ENCODE results near the gene SMPX. TPM values are rescaled to one million over a fixed set of nuclear protein-coding genes. Genes with fewer than 3 reads are reported as not detected.
"Not testable (repeated sequence)": the region's sequence is repeated elsewhere in the genome, so short reads cannot be mapped to it uniquely, and the experiment has no call there.

The SMPX gene
- polyA plus RNA-seq, 3 donors: not detected

GRCh38 chrX:21778236-21778635 lies 20.3 kb upstream of the SMPX start:
- Histone ChIP-seq H3K27me3 (ENCODE audit: control insufficient read depth in 2 of 2, insufficient read depth in 2 of 2, low read length in 2 of 2) (no peaks in the 10 kb centered on the region), H3K4me3 (replicated peaks in 1 of 3; ENCODE audit: low read depth in 2 of 3, low read length in 3 of 3) (no peak overlapping the region), H3K79me2 (ENCODE audit: insufficient read depth, low read length) (no peaks in the 10 kb centered on the region), H2AFZ (ENCODE audit: insufficient read depth, low read depth, low read length, poor library complexity, severe bottlenecking) (no peak overlapping the region), H4K20me1 (ENCODE audit: insufficient read depth, low read length) (no peaks in the 10 kb centered on the region), H3K9ac (ENCODE audit: insufficient read depth, low read length, poor library complexity, severe bottlenecking) (no peak overlapping the region), H3K9me3 (replicated peaks in 1 of 2; ENCODE audit: control insufficient read depth in 1 of 2, insufficient read depth in 1 of 2, low read length in 2 of 2) (no peaks in the 10 kb centered on the region), H3K36me3 (replicated peaks in 1 of 2; ENCODE audit: control insufficient read depth in 1 of 2, insufficient read depth in 2 of 2, low read length in 2 of 2) (no peaks in the 10 kb centered on the region), H3K4me1 (ENCODE audit: control insufficient read depth in 1 of 2, insufficient read depth in 2 of 2, low read length in 2 of 2) (no peaks in the 10 kb centered on the region), H3K4me2 (replicated peaks; ENCODE audit: extremely low read depth, low read length, poor library complexity, severe bottlenecking) (no peak overlapping the region), H3K27ac (ENCODE audit: low read depth in 1 of 2, low read length in 2 of 2) (no peak overlapping the region)
- H3K4me3 Mint-ChIP-seq: no peak overlapping the region
- H3K27ac Mint-ChIP-seq: no peak overlapping the region
- peaks cover 0 to 5% (median 0%) of the 10 kb centered on the region in 7 donors for H3K9me3 Mint-ChIP-seq
- H3K36me3 Mint-ChIP-seq: no peaks in the 10 kb centered on the region
- no peak for DNase-seq
- no CpG with 5 or more reads among the region's 1 CpG for WGBS (ENCODE audit: insufficient coverage)
- intact Hi-C loops (cut with micrococcal nuclease): no loop called here
- TF ChIP-seq CTCF (IDR thresholded peaks at IDR 0.05): no peak
- H3K4me1 Mint-ChIP-seq: no peaks in the 10 kb centered on the region
- peaks cover 0 to 3% (median 2%) of the 10 kb centered on the region in 3 donors for H3K27me3 Mint-ChIP-seq (ENCODE audit: low read depth in 3 of 3)

- H3K36me3 ChIP-seq (replicated peaks in 1 of 2; ENCODE audit: control insufficient read depth in 1 of 2, insufficient read depth in 2 of 2, low read length in 2 of 2); intact Hi-C loops (cut with micrococcal nuclease); H3K79me2 ChIP-seq (ENCODE audit: insufficient read depth, low read length); H3K27ac ChIP-seq (ENCODE audit: low read depth in 1 of 2, low read length in 2 of 2); H3K9ac ChIP-seq (ENCODE audit: insufficient read depth, low read length, poor library complexity, severe bottlenecking); H3K4me2 ChIP-seq (replicated peaks; ENCODE audit: extremely low read depth, low read length, poor library complexity, severe bottlenecking); H3K4me1 Mint-ChIP-seq; H3K9me3 Mint-ChIP-seq; H3K4me1 ChIP-seq (ENCODE audit: control insufficient read depth in 1 of 2, insufficient read depth in 2 of 2, low read length in 2 of 2); H2AFZ ChIP-seq (ENCODE audit: insufficient read depth, low read depth, low read length, poor library complexity, severe bottlenecking); H3K27me3 ChIP-seq (ENCODE audit: control insufficient read depth in 2 of 2, insufficient read depth in 2 of 2, low read length in 2 of 2); H3K4me3 Mint-ChIP-seq; H3K4me3 ChIP-seq (replicated peaks in 1 of 3; ENCODE audit: low read depth in 2 of 3, low read length in 3 of 3); H4K20me1 ChIP-seq (ENCODE audit: insufficient read depth, low read length); DNase-seq; H3K27me3 Mint-ChIP-seq (ENCODE audit: low read depth in 3 of 3); H3K9me3 ChIP-seq (replicated peaks in 1 of 2; ENCODE audit: control insufficient read depth in 1 of 2, insufficient read depth in 1 of 2, low read length in 2 of 2); H3K36me3 Mint-ChIP-seq; H3K27ac Mint-ChIP-seq: not testable (repeated sequence)
Observed at GRCh38 chrX:21775128-21775527, 17.2 kb upstream of the SMPX start.

DNA sequence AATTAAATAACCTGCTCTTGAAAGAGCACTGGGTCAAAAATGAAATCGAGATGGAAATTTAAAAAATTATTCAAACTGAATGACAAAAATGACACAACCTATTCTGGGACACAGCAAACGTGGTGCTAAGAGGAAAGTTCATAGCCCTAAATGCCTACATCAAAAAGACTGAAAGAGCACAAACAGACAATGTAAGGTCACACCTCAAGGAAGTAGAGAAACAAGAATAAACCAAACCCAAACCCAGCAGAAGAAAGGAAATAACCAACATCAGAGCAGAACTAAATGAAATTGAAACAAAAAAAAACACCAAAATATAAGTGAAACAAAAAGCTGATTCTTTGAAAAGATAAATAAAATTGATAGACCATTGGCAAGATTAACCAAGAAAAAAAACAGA lies 15.1 kb upstream of the SMPX start:
- DNase-seq; H3K79me2 ChIP-seq (ENCODE audit: insufficient read depth, low read length); H3K27ac Mint-ChIP-seq; H3K4me1 ChIP-seq (ENCODE audit: control insufficient read depth in 1 of 2, insufficient read depth in 2 of 2, low read length in 2 of 2); H3K4me1 Mint-ChIP-seq; H2AFZ ChIP-seq (ENCODE audit: insufficient read depth, low read depth, low read length, poor library complexity, severe bottlenecking); H3K36me3 ChIP-seq (replicated peaks in 1 of 2; ENCODE audit: control insufficient read depth in 1 of 2, insufficient read depth in 2 of 2, low read length in 2 of 2); H3K9ac ChIP-seq (ENCODE audit: insufficient read depth, low read length, poor library complexity, severe bottlenecking); intact Hi-C loops (cut with micrococcal nuclease); H4K20me1 ChIP-seq (ENCODE audit: insufficient read depth, low read length); H3K27ac ChIP-seq (ENCODE audit: low read depth in 1 of 2, low read length in 2 of 2); H3K36me3 Mint-ChIP-seq; H3K4me3 Mint-ChIP-seq; H3K27me3 ChIP-seq (ENCODE audit: control insufficient read depth in 2 of 2, insufficient read depth in 2 of 2, low read length in 2 of 2); H3K4me3 ChIP-seq (replicated peaks in 1 of 3; ENCODE audit: low read depth in 2 of 3, low read length in 3 of 3); H3K9me3 Mint-ChIP-seq; H3K4me2 ChIP-seq (replicated peaks; ENCODE audit: extremely low read depth, low read length, poor library complexity, severe bottlenecking); H3K9me3 ChIP-seq (replicated peaks in 1 of 2; ENCODE audit: control insufficient read depth in 1 of 2, insufficient read depth in 1 of 2, low read length in 2 of 2): not testable (repeated sequence)
- no CpG with 5 or more reads among the region's 2 CpGs for WGBS (ENCODE audit: insufficient coverage)
- H3K27me3 Mint-ChIP-seq (ENCODE audit: low read depth in 3 of 3): peaks cover 0 to 11% (median 2%) of the 10 kb centered on the region in 3 donors
